PC-3 (cell line): ENCODE data around the gene MED4. TPM values are rescaled to one million over a fixed set of nuclear protein-coding genes. Genes with fewer than 3 reads are reported as not detected.

Source experiments
- ATAC-seq: fragments of 200-7000 bp; cut with Tn5 transposase; 2 replicates; pipeline ENCODE4 v1.9.1; 2020; ENCODE audit warnings: mild to moderate bottlenecking, moderate library complexity
- BruUV-seq: library from RNA; stranded (reverse); fragments of 400-500 nt; replicated peaks from 2 replicates; lab custom pipeline; 2021; lab: Mats Ljungman, UMichigan
- CTCF ChIA-PET: fragments of 300-600 bp; sonication (Branson Sonifier 250); formaldehyde crosslinking; loops from one replicate; lab custom pipeline; 2022; ENCODE audit warnings: antibody characterized with exemption; lab: Charles Lee
- POLR2A ChIA-PET: fragments of 300-600 bp; sonication (Branson Sonifier 250); formaldehyde crosslinking; loops from one replicate; lab custom pipeline; 2022; ENCODE audit warnings: antibody characterized with exemption; ENCODE audit not compliant: unreplicated experiment; lab: Charles Lee
- DNase-seq: peaks from one replicate; pipeline ENCODE4 v3.0.0-alpha.2; 2015
- H2AFZ ChIP-seq: fragments of 300-600 bp; sonication (generic); 2 replicates; pipeline ENCODE4 v1.6.0; 2016; ENCODE audit warnings: antibody characterized with exemption, low read length
- H3F3A ChIP-seq: fragments of 300-600 bp; sonication (generic); one replicate; pipeline ENCODE4 v1.6.0; 2017; ENCODE audit warnings: antibody characterized with exemption, low read length, control low read depth, mild to moderate bottlenecking; ENCODE audit not compliant: unreplicated experiment
- H3K27ac ChIP-seq: fragments of 300-600 bp; sonication (generic); 2 replicates; pipeline ENCODE4 v1.5.1; 2016; ENCODE audit warnings: mild to moderate bottlenecking, low read length
- H3K27me3 ChIP-seq: fragments of 300-600 bp; sonication (generic); 2 replicates; pipeline ENCODE4 v1.6.1; 2016; ENCODE audit warnings: low read length, mixed read lengths
- H3K36me3 ChIP-seq: fragments of 300-600 bp; sonication (generic); 2 replicates; pipeline ENCODE4 v1.6.1; 2016; ENCODE audit warnings: low read depth, mixed run types, low read length, mixed read lengths
- H3K4me1 ChIP-seq: fragments of 300-600 bp; sonication (generic); 2 replicates; pipeline ENCODE4 v1.5.1; 2016; ENCODE audit warnings: low read length; ENCODE audit not compliant: insufficient read depth
- H3K4me2 ChIP-seq: fragments of 300-600 bp; sonication (generic); 2 replicates; pipeline ENCODE4 v1.6.0; 2016; ENCODE audit warnings: low read length
- H3K4me3 ChIP-seq: fragments of 300-600 bp; sonication (generic); 2 replicates; pipeline ENCODE4 v1.5.1; 2016; ENCODE audit warnings: mild to moderate bottlenecking, low read length, mixed read lengths
- H3K79me2 ChIP-seq: fragments of 300-600 bp; sonication (generic); 2 replicates; pipeline ENCODE4 v1.6.1; 2017; ENCODE audit warnings: low read length, mixed read lengths
- H3K9ac ChIP-seq: fragments of 300-600 bp; sonication (generic); 2 replicates; pipeline ENCODE4 v1.6.0; 2016; ENCODE audit warnings: mild to moderate bottlenecking, low read length
- H3K9me2 ChIP-seq: fragments of 300-600 bp; sonication (generic); replicated peaks from 2 replicates; pipeline ENCODE4 v1.6.1; 2016; ENCODE audit warnings: mixed run types, low read length, mixed read lengths
- H3K9me3 ChIP-seq: fragments of 300-600 bp; sonication (generic); 2 replicates; pipeline ENCODE4 v1.6.1; 2016; ENCODE audit warnings: low read length, mixed read lengths
- H4K20me1 ChIP-seq: fragments of 300-600 bp; sonication (generic); 2 replicates; pipeline ENCODE4 v1.6.1; 2016; ENCODE audit warnings: low read length, mixed read lengths
- EZH2 ChIP-seq: fragments of 300-600 bp; sonication (generic); IDR thresholded peaks from one replicate; pipeline ENCODE4 v1.6.1; 2017; ENCODE audit warnings: antibody characterized with exemption, mild to moderate bottlenecking, low read length; ENCODE audit not compliant: unreplicated experiment
- EZH2phosphoT487 ChIP-seq: fragments of 300-600 bp; sonication (generic); IDR thresholded peaks from 2 replicates; pipeline ENCODE4 v1.6.1; 2018; ENCODE audit warnings: mild to moderate bottlenecking, antibody characterized with exemption, low read length, borderline replicate concordance
- intact Hi-C: fragments of 100-400 bp; cut with micrococcal nuclease; formaldehyde crosslinking; loops from 2 replicates; pipeline ENCODE4 v1.9.0; 2023
- total RNA-seq: library from RNA; depleted of rRNA; stranded (reverse); fragments of >200 nt; gene quantifications from 2 replicates; pipeline ENCODE4 v1.2.3, GENCODE V29; 2014
- TF ChIP-seq, protein P1 (sequence below): fragments of 300-600 bp; sonication (generic); conservative IDR thresholded peaks from 2 replicates; pipeline ENCODE4 v1.5.1; 2017; ENCODE audit warnings: antibody characterized with exemption, low read depth, mild to moderate bottlenecking, low read length

MED4 gene
- total RNA-seq, 1 experiment from 2014 or later = 19.0 TPM

DNA sequence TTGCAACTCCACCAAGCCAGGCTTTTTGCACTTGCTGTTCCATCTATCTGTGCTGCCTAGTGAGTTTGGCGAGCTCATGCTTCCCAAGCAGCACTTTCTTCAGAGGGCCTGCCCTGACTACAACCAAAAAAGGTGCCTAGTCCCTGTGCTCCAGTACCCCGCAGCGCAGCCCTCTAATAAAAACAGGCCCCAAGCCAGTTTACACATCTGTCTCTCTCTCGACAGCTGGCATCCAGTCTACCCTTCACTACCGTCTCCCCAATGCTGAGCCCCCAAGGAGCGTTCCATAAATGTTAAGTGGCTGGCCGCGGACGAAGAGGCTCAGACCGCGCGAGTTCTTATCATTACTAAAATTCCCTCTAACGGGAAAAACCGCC lies 512 bp downstream of the MED4 start:
- Histone ChIP-seq H2AFZ (peak overlapping the region; percentile 83), H3K27me3 (no peaks in the 10 kb centered on the region), H3K9ac (peak overlapping the region; percentile 99), H3K4me1 (peaks cover 8% of the 10 kb centered on the region), H3K9me3 (no peaks in the 10 kb centered on the region), H3K9me2 (no peaks in the 10 kb centered on the region), H4K20me1 (peaks cover 30% of the 10 kb centered on the region; the same call in 1 of the 2 replicates), H3K79me2 (peaks cover 56% of the 10 kb centered on the region), H3K27ac (peak overlapping the region; percentile 29; the same call in 1 of the 2 replicates), H3K4me2 (peak overlapping the region; percentile 93), H3K36me3 (no peaks in the 10 kb centered on the region), H3F3A (no peaks in the 10 kb centered on the region), H3K4me3 (peak overlapping the region; percentile 99)
- POLR2A ChIA-PET = no interaction called here
- ATAC-seq = peak; percentile 11
- DNase-seq = no peak
- TF ChIP-seq EZH2phosphoT487 (no peak), EZH2 (no peak)
- TF ChIP-seq, protein P1, sequence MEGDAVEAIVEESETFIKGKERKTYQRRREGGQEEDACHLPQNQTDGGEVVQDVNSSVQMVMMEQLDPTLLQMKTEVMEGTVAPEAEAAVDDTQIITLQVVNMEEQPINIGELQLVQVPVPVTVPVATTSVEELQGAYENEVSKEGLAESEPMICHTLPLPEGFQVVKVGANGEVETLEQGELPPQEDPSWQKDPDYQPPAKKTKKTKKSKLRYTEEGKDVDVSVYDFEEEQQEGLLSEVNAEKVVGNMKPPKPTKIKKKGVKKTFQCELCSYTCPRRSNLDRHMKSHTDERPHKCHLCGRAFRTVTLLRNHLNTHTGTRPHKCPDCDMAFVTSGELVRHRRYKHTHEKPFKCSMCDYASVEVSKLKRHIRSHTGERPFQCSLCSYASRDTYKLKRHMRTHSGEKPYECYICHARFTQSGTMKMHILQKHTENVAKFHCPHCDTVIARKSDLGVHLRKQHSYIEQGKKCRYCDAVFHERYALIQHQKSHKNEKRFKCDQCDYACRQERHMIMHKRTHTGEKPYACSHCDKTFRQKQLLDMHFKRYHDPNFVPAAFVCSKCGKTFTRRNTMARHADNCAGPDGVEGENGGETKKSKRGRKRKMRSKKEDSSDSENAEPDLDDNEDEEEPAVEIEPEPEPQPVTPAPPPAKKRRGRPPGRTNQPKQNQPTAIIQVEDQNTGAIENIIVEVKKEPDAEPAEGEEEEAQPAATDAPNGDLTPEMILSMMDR = no peak
- TSS peak; percentile 48 for BruUV-seq
- CTCF ChIA-PET = no interaction called here
- intact Hi-C loops = no loop called here

DNA sequence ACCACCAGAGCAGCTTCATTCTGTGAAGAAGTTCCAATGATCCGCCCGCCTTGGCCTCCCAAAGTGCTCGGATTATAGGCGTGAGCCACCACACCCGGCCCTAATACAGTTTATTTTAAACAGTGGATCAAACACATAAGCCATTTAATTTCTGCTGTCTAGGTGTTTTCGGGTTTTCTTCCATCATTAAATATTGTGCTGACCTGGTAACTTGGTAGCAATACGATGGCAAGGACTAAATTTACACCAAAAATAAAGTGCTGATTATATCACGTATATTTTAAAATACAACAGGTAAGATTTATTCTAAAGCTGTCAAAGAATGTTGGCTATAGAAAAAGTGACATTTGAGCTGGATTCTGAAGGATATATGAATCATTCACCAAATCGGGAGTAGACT lies 1.3 kb downstream of the MED4 start:
- no peak for ATAC-seq
- peak overlapping the region; percentile 99; the same call in 1 of the 2 replicates for H3K9ac ChIP-seq
- TF ChIP-seq EZH2phosphoT487 = no peak
- TF ChIP-seq EZH2 = no peak
- TF ChIP-seq, protein P1 = no peak
- peaks cover 8% of the 10 kb centered on the region for H3K4me1 ChIP-seq
- H3K79me2 ChIP-seq = peaks cover 64% of the 10 kb centered on the region
- DNase-seq = no peak
- CTCF ChIA-PET = interaction anchor here (0.6 kb wide), 1 partner anchor 98 kb away, joined by 3 read pairs; no protein-coding TSS in a partner anchor
- H3K9me3 ChIP-seq = no peaks in the 10 kb centered on the region
- POLR2A ChIA-PET = interaction anchor here (0.6 kb wide), 1 partner anchor 37 kb away, joined by 3 read pairs; no protein-coding TSS in a partner anchor
- peak overlapping the region; percentile 99 for H3K4me3 ChIP-seq
- H3K27ac ChIP-seq = no peak overlapping the region
- no peaks in the 10 kb centered on the region for H3K36me3 ChIP-seq
- H4K20me1 ChIP-seq = peaks cover 37% of the 10 kb centered on the region; the same call in 1 of the 2 replicates
- no TSS peak for BruUV-seq
- H2AFZ ChIP-seq = no peak overlapping the region
- H3K4me2 ChIP-seq = peak overlapping the region; percentile 93
- H3F3A ChIP-seq = no peaks in the 10 kb centered on the region
- H3K27me3 ChIP-seq = no peaks in the 10 kb centered on the region
- intact Hi-C loops = no loop called here
- no peaks in the 10 kb centered on the region for H3K9me2 ChIP-seq

DNA sequence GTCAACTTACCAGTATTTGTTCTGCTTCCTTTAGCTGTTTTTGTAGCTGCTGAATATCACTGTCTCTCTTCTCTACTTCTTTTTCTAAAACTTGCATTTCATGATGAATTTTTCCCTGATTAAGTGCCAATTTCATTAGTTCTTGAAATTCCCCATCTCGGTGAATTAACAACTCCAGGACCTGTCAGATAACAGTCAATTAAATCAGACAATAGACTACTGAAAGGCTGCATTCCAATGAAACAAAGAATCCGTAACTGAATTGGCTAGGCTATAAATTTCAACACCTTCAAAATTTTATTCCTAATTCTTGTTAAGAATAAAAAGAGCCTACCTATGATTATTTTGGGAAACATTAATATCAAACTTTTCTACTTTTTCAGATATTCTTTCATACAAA lies 8.6 kb downstream of the MED4 start:
- ATAC-seq (no peak), DNase-seq (no peak)
- Histone ChIP-seq H4K20me1 (peaks cover 19% of the 10 kb centered on the region; the same call in 1 of the 2 replicates), H3K27ac (no peak overlapping the region), H3K27me3 (no peaks in the 10 kb centered on the region), H3K4me1 (no peaks in the 10 kb centered on the region), H2AFZ (no peak overlapping the region), H3K79me2 (peaks cover 37% of the 10 kb centered on the region), H3K9ac (no peak overlapping the region), H3K4me3 (no peak overlapping the region), H3K4me2 (no peak overlapping the region), H3K36me3 (peaks cover 16% of the 10 kb centered on the region; the same call in 1 of the 2 replicates), H3K9me2 (no peaks in the 10 kb centered on the region), H3F3A (no peaks in the 10 kb centered on the region), H3K9me3 (no peaks in the 10 kb centered on the region)
- CTCF ChIA-PET = no interaction called here
- intact Hi-C loops = no loop called here
- TF ChIP-seq, protein P1 = no peak
- TF ChIP-seq EZH2 = no peak
- no peak for TF ChIP-seq EZH2phosphoT487
- BruUV-seq = no TSS peak
- POLR2A ChIA-PET = no interaction called here
